Stimulated activated CD4-positive, alpha-beta T cell treated with anti-CD3 and anti-CD28 coated beads, Interleukin-1b, Interleukin-23, amount 100 ng/mL, for 24 hours (primary cell): ENCODE measurements around the gene DPEP2.
A peak's percentile ranks its signal among the peaks of the same experiment; 100 is the strongest.
"Not testable (repeated sequence)": the region's sequence is repeated elsewhere in the genome, so short reads cannot be mapped to it uniquely, and the experiment has no call there.

Experiments used
- DNase-seq, 4 experiments: peaks; one replicate each; pipeline ENCODE4 v3.0.0-alpha.2; 2020; ENCODE audit warnings: low read depth in 4 of 4, low spot score in 1 of 4

The DPEP2 gene

DNA sequence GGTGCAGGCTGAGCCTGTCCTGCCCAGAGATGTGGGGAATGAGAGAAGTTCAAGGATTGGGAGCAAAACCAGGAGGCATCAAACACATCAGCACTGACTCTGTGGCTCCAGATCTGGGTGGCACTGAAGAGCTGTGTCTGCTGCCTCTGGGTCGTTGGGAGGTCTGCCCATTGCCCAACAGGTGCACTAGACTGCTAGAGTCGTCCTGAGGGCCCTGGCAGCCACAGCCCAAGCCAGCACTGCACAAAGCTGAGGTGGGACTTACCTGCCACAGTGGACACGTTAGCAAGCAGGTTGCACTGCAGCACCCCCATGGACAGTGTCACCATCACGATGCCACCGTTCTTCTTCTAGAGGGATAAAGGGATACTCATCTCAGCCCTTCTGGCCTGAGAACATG, 22.3 kb downstream of the DPEP2 start:
- DNase-seq = no peak

GRCh38 chr16:67976205-67976604, 23.1 kb downstream of the DPEP2 start:
- no peak for DNase-seq

DNA sequence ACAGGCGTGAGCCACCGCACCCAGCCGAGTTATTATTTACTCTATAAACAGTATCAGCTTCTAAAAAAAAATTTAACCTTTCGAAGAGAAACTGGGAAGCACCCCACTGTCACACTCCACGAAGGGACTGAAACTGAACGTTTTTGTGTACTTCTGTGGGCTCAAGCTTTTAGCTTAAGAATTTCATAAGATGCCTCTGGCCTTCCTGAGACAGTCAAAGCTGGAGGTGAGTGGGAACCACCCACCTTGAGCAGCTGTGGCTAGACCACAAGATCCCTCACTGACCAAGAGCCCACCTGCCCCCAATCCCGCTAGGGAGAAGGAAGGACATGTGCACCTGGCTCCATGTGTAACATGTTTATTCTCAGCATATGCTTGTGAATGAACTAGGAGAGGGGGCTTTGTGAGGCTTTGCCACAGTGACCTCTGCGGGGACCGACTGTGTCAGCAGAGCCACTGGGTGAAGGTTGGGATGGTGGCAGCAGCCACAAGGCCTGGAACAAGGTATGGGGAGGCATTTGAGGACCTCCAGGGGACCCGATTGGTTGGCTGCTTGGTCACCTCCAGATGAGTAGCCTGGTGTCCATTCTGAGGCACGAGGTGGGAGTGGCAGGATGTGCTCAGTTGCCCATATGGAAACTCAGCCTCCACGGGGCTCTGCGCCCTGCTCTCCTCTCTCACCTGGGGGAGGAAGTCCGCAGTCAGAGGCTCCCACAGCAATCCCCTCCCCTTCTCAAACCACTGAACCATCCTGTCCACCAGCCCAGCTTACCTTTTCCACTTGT, 23.8 kb downstream of the DPEP2 start:
- no peak for DNase-seq

- DNase-seq = not testable (repeated sequence)
Observed at GRCh38 chr16:67972285-67972684, 27.0 kb downstream of the DPEP2 start.

DNA sequence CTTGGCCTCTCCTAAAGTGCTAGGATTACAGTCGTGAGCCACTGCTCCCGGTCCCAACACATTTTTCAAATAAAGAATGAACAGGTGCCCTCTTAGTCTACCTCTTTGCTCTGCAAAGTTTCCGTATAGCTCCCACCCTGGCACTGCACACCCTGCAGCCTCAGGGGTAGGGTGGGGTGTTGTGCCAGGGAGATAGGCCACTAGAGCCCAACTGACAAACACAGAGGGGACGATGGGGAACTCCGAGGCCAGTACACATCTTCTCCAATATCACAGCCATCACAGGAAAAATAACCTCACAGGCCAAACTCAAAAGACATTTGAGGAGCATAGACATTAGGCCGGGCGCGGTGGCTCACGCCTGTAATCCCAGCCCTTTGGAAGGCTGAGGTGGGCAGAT, 28.2 kb downstream of the DPEP2 start:
- DNase-seq = no peak

DNA sequence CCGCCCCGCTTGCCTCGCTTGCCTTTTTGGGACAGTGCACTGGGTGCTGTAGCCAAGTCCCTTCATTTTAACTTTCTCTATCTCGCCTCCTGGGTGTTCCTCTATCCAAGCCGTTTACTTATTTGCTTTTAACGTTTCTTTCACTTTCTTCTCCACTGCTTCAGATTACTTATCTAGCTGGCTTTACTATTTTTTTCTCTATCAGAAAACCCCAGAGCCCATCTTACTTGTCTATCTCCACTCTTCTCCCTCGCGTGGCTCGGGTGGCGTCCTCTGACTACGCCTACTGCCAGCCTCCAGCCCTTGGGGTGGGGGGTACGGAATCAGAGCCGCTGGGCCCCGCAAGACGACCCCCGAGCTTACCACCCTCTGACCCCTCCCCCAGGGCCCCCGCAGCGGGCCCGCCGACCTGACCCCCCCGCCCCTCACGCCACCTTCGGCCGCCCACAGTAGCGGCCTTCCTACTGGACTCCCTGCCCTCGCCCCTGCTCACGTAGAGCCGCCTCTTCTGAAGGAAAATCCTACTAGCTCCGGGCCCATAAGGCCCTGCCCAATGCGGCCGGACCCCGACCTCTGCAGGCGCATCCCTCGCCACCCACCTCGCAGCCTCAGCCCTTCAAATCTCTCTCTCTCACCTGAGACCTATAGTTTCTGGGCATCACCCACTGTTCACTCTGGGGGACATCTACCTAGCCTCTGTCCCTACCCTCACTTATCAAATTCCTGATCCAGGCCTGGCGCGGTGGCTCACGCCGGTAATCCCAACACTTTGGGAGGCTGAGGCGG, 29.8 kb downstream of the DPEP2 start:
- DNase-seq = no peak

GRCh38 chr16:67968400-67969253, 30.7 kb downstream of the DPEP2 start, which contains the start of gene SLC12A4:
TSS of gene SLC12A4 (minus strand) at chr16:67968637. CDS start at chr16:67968553, 84 bp downstream.
- peak; percentile 64 to 91 (median 74) for DNase-seq

DNA sequence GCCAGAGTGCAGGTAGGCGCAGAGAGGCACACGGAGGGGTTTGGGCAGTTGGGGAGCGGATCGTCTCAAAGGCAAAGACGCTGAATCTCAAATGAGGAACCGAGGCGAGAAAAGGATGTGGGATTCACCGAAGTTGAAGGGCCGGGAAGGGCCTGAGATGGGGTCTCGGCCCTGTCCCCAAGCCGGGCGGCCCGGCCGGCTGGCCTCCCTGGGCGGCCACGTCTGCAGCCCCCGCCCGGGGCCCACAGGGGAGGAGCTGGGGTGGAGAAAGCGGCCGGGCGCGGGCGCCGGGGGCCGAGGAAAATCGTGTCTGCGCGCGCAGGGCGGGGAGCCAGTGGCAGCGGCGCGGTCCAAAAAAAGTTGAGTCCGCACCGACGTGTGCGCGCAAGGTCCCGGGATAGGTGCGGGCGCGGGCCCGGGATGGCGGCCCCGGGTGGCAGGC, 31.3 kb downstream of the DPEP2 start:
- peak in 1 of 4 experiments; percentile 26 for DNase-seq

DNA sequence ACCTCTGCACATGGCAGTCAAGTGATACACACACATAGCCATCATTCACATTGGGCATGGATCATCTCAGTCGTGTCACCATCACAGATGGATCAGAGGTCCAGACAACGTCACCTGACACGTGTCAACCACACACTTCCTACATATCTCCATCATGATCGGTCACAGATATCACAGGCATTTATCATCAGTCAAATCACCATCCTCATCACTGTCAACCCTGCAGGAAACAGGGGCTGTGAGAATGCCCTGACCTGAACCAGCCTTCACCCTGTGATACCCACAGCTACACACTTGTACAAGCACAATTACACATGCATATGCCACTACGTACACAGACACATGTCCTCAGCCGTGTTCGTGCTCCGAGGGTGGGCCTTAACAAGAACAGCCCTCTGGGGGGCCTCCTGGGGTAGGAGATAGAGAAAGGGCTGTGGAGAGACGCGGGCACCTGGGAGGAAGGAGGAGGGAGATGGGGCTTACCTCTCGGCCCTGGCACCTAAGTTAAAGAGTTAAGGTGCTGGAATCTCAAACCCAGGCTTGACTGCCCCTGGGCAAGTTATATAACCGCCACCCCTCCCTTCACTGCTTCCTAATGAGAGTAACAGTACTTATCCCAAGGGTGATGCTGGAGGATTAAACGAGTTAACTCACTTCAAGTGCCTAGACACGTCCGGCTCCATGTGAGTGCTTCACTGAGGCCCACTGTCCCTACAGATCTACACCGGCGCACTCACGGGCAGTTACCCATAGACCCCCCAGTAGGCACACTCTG, 31.9 kb downstream of the DPEP2 start:
- DNase-seq = no peak

- DNase-seq = no peak
Observed at GRCh38 chr16:67966549-67967182, 32.6 kb downstream of the DPEP2 start.

DNA sequence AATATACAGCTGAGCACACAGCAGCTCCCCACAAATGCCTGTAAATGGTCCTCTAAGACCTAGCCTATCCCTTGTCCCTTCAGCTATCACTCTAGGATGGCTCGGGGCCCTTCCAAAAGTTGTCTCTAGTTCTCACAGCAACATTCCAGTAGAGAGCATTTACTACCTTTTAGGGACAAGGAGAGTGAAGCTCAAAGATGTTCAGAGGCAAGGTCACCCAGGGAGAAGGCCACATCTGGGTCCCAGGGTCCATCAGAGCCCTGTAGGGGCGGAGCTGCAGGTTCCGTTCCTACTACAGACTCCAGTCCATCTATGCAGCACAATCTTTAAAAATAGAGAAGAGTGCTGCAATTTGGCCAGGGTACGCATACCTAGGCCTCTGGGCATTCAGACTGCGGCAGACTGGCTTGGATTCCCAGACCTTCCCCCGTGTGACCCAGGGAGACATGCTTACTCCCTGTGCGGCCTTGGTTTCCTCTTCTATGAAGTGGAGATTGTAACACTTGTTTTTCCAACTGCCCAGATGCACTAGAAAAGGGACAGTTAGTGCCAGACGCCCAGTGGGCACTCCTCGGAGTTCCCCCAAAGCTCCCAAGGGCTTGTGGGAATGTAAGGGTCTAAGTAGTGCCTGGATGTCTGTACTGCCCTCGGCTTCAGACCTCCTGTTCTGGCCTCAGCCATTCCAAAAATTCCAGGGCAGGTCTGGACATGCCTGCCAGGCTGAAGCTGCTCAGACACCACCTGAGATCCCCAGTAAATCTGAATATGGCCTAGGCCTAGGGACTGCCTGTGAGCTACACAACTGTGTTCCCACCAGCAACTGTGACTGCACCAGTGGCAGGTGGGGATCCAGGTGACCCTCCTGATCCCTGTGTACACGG, 33.4 kb downstream of the DPEP2 start:
- no peak for DNase-seq

DNA sequence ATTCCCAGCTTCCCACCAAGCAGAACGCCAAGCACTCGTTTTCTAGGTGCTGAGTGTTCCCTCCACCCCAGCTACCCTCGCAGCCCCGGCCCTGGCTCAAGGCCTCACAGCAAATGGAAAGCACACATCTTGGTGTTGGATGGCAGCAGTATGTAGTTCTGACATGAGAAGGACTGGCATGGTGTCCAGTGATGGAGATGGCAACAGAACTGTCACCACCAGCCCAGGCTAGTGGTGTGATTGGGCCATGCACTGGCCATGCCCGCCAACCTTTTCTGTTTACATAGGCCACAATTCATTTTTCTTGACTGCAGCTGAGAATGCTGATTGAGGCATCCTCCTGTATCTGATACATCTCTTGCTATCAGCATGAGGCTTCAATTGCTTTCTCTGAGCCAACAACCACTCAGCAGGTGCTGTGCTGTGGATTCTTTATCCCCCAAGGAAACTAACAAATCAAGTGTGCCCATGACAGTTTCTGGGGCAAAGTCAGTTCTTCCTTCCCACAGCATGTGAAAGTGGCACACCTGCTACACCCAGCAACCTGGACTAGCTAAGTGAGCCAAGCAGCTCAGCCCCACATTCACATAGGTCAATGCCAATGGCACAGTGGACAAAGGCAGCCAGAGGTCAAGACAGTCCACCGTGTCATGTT, 34.7 kb downstream of the DPEP2 start:
- DNase-seq = no peak

DNA sequence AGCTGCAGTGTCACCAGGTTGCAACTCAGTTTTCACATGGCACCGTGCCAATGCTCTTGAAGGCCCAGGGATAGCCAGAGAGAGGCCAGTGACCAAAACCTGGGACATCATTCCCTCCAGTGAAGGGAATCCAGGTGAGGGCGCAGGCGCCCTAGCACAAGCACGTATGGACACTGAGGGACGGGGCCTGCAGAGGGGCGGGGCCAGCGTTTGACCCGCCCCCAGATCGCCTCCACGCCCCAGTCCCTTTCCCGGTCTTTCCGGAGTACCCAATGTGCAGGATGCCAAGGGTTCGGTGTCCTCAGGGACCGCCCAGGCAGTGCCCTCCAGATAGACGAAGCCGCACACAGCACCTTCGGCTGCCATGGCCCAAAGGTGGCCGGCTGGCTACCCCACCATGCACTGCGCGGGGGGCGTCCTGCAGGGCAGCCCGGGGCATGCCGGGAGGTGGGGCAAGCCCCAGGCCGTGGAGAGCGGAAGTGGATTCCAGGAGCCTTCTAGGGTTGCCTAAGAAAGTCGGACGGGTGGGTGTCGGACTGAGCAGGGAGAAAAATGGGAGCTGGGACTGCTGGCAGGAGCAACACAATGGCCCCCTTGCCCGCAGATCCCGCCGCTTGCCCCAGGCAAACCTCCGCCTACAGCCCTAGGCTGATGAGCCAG, 35.5 kb downstream of the DPEP2 start:
- no peak for DNase-seq

- DNase-seq = no peak
Observed at GRCh38 chr16:67963292-67963661, 36.0 kb downstream of the DPEP2 start.

DNA sequence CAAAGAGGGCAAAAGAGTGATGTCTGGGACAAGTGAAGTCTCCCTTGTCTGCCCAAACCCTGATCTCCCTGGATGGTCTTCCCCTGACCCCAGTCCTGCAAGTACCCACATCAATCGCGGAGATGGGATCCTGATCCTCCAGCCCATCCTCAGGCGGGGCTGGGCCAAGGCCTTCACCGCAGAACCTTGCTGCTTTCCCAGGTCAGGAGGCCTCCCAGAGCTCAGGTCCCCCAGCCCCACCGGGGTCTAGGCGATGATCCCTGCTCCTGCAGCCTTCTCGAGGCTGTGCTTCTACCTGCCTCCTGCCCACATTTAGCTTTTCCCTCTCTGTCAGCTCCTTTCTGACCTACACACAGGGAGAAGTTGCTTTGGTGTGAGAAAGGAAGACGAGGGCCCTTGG, 37.1 kb downstream of the DPEP2 start:
- DNase-seq = no peak

GRCh38 chr16:67961551-67961957, 37.7 kb downstream of the DPEP2 start:
- no peak for DNase-seq

DNA sequence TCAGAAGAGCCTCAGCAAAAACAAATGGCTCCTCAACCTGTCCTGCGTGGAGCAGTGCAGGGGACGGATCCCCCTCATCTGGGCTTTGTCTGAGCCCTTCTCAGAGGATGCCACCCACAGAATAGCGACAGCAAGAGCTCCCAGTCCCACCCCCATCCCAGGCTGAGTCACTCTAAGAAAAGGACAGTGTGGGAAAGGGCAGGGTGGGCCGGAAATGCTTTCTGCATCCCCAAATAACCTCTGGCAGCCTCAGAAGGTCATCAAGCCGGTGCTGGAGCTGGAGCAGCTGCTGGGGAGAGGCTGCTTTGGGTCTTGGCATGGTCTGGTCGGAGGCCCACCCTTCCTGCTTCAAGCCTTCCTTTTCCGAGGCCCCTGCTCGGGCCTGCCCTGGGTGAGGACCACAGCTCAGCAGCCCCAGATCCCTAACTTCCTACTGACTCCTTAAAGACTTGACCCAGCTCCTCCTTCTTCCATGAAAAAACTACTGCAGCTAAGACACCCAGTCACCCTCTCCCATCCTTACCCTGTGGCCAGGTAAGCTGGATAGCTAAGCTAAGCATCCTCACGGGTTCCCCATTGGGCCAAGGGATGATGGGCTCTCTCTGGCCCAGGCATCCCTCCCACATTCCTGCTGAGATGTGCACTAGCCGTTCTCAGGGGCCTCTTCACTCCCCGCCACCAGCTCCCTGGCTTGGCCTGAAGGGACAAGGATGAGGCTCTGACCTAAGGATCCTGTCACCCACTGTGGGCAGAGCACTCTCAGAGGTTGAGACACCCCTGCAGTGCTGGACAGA, 39.6 kb downstream of the DPEP2 start:
- DNase-seq = no peak
